Activated T-helper 1 cell treated with Interleukin-2 at 50 U/mL for 16 hours (primary cell): ENCODE data around the gene RGMA.

ENCODE experiments used
- DNase-seq: peaks from one replicate; pipeline ENCODE4 v3.0.0-alpha.2; 2020; ENCODE audit warnings: low read depth

The RGMA gene

GRCh38 chr15:93088981-93089726, at the start of gene RGMA:
TSS of gene RGMA (minus strand) at chr15:93089211. CDS start at chr15:93088932, 279 bp downstream.
- no peak for DNase-seq

GRCh38 chr15:93136606-93137005, 47.6 kb upstream of the RGMA start:
- DNase-seq, result no peak

- no peak for DNase-seq
Observed at GRCh38 chr15:93135997-93136397, 47.0 kb upstream of the RGMA start.

GRCh38 chr15:93135459-93135858, 46.4 kb upstream of the RGMA start:
- no peak for DNase-seq

GRCh38 chr15:93131485-93132095, 42.6 kb upstream of the RGMA start:
- DNase-seq, result no peak

GRCh38 chr15:93129702-93130488, 40.9 kb upstream of the RGMA start:
- DNase-seq, result no peak

GRCh38 chr15:93127286-93127685, 38.3 kb upstream of the RGMA start:
- DNase-seq, result no peak

- no peak for DNase-seq
Observed at GRCh38 chr15:93126599-93126998, 37.6 kb upstream of the RGMA start.

GRCh38 chr15:93126148-93126547, 37.1 kb upstream of the RGMA start:
- DNase-seq, result no peak

GRCh38 chr15:93124126-93124525, 35.1 kb upstream of the RGMA start:
- no peak for DNase-seq

GRCh38 chr15:93121973-93122910, 33.2 kb upstream of the RGMA start:
- DNase-seq, result no peak

GRCh38 chr15:93121107-93121506, 32.1 kb upstream of the RGMA start:
- no peak for DNase-seq

- DNase-seq, result no peak
Observed at GRCh38 chr15:93118904-93119303, 29.9 kb upstream of the RGMA start.

- no peak for DNase-seq
Observed at GRCh38 chr15:93111451-93111850, 22.4 kb upstream of the RGMA start.

- no peak for DNase-seq
Observed at GRCh38 chr15:93110502-93111040, 21.6 kb upstream of the RGMA start.

- DNase-seq, result no peak
Observed at GRCh38 chr15:93109336-93110102, 20.5 kb upstream of the RGMA start.

GRCh38 chr15:93107646-93108045, 18.6 kb upstream of the RGMA start:
- no peak for DNase-seq

- DNase-seq, result no peak
Observed at GRCh38 chr15:93105485-93105884, 16.5 kb upstream of the RGMA start.

GRCh38 chr15:93103823-93104222, 14.8 kb upstream of the RGMA start:
- DNase-seq, result no peak

GRCh38 chr15:93102211-93102610, 13.2 kb upstream of the RGMA start:
- DNase-seq, result no peak

- no peak for DNase-seq
Observed at GRCh38 chr15:93093765-93094164, 4.8 kb upstream of the RGMA start.
